HCT116 (cell line): ENCODE results near the gene TMEM184B. TPM values are rescaled to one million over a fixed set of nuclear protein-coding genes. Genes with fewer than 3 reads are reported as not detected.
A peak's percentile ranks its signal among the peaks of the same experiment; 100 is the strongest.

ENCODE experiments used
- ATAC-seq: fragments of 200-7000 bp; cut with Tn5 transposase; 2 replicates; pipeline ENCODE4 v1.9.1; 2020; ENCODE audit warnings: mild to moderate bottlenecking, moderate library complexity
- BruUV-seq: library from RNA; stranded (reverse); fragments of 400-500 nt; replicated peaks from 2 replicates; lab custom pipeline; 2021; lab: Mats Ljungman, UMichigan
- CTCF ChIA-PET: fragments of 300-600 bp; sonication (Branson Sonifier 250); formaldehyde crosslinking; loops from one replicate; lab custom pipeline; 2021; ENCODE audit warnings: antibody characterized with exemption; lab: Charles Lee
- POLR2A ChIA-PET: fragments of 300-600, 350-600 bp; sonication (Branson Sonifier 250); formaldehyde crosslinking; loops from one replicate; lab custom pipeline; 2021; ENCODE audit warnings: antibody characterized with exemption; lab: Charles Lee
- RAD21 ChIA-PET, 2 experiments: fragments of 300-600 bp; sonication (Branson Sonifier 250); formaldehyde crosslinking; loops; one replicate each; lab custom pipeline; 2023; ENCODE audit warnings: low total read pairs in 2 of 2; ENCODE audit not compliant: uncharacterized antibody in 2 of 2, unreplicated experiment in 2 of 2, low non-redundant PET in 1 of 2; lab: Charles Lee
- DNase-seq: peaks from one replicate; pipeline ENCODE4 v3.0.0-alpha.2; 2010; ENCODE audit warnings: low read depth, low spot score
- H2AFZ ChIP-seq: fragments of 200-600 bp; shearing (Covaris generic), sonication (generic); 2 replicates; pipeline ENCODE4 v1.6.1; 2017; ENCODE audit warnings: low read depth, mixed run types, mixed read lengths, antibody characterized with exemption, low read length; ENCODE audit not compliant: poor library complexity, severe bottlenecking
- H3K27ac ChIP-seq: 2 replicates; pipeline ENCODE4 v1.5.1; 2012; ENCODE audit warnings: low read depth, low read length
- H3K27me3 ChIP-seq: fragments of 200-600 bp; sonication (generic); 2 replicates; pipeline ENCODE4 v1.6.1; 2016; ENCODE audit warnings: mixed run types, low read length, mixed read lengths; ENCODE audit not compliant: insufficient read depth
- H3K36me3 ChIP-seq, 2 experiments: fragments of 200-500 bp in 1 of 2; fragments of 200-600 bp in 1 of 2; sonication (Bioruptor generic) in 1 of 2; sonication (generic) in 1 of 2; 2 replicates each; pipeline versions ENCODE4 v1.5.1 to v1.6.1; 2014 to 2016; ENCODE audit warnings: low read length in 2 of 2, inconsistent platforms in 1 of 2, mixed read lengths in 1 of 2, mixed run types in 1 of 2; ENCODE audit not compliant: insufficient read depth in 2 of 2, control insufficient read depth in 1 of 2
- H3K4me1 ChIP-seq, 2 experiments: fragments of 200-600 bp in 1 of 2; sonication (generic) in 1 of 2; 2 replicates each; pipeline versions ENCODE4 v1.5.1 to v1.6.1; 2012 to 2017; ENCODE audit warnings: low read length in 2 of 2, inconsistent platforms in 1 of 2, mild to moderate bottlenecking in 1 of 2, mixed read lengths in 1 of 2, mixed run types in 1 of 2, moderate library complexity in 1 of 2; ENCODE audit not compliant: insufficient read depth in 2 of 2, control insufficient read depth in 1 of 2
- H3K4me2 ChIP-seq: fragments of 200-600 bp; sonication (generic); 2 replicates; pipeline ENCODE4 v1.6.1; 2017; ENCODE audit warnings: mixed run types, low read length, mixed read lengths
- H3K4me3 ChIP-seq, 2 experiments: fragments of 200-600 bp in 1 of 2; sonication (generic) in 1 of 2; replicated peaks in 1 of 2; 2 replicates each; pipeline ENCODE4 v1.5.1; 2011 to 2016; ENCODE audit warnings: low read length in 2 of 2, control low read depth in 1 of 2, low read depth in 1 of 2, mild to moderate bottlenecking in 1 of 2, mixed read lengths in 1 of 2, mixed run types in 1 of 2
- H3K79me2 ChIP-seq: fragments of 200-600 bp; sonication (generic); 2 replicates; pipeline ENCODE4 v1.6.1; 2017; ENCODE audit warnings: mild to moderate bottlenecking, mixed run types, low read length, moderate library complexity, mixed read lengths; ENCODE audit not compliant: insufficient read depth
- H3K9ac ChIP-seq: fragments of 200-600 bp; sonication (generic); 2 replicates; pipeline ENCODE4 v1.6.1; 2016; ENCODE audit warnings: low read length, mixed read lengths
- H3K9me2 ChIP-seq: fragments of 200-600 bp; sonication (generic), shearing (Covaris generic); 2 replicates; pipeline ENCODE4 v1.6.1; 2017; ENCODE audit warnings: mixed run types, mild to moderate bottlenecking, moderate library complexity; ENCODE audit not compliant: insufficient read depth
- H3K9me3 ChIP-seq, 2 experiments: fragments of 200-500 bp in 1 of 2; fragments of 200-600 bp in 1 of 2; sonication (Bioruptor generic) in 1 of 2; sonication (generic) in 1 of 2; 2 replicates each; pipeline ENCODE4 v1.6.1; 2014 to 2017; ENCODE audit warnings: low read length in 2 of 2, mixed read lengths in 2 of 2, inconsistent platforms in 1 of 2, low read depth in 1 of 2, mild to moderate bottlenecking in 1 of 2, mixed run types in 1 of 2, moderate library complexity in 1 of 2; ENCODE audit not compliant: control insufficient read depth in 1 of 2, insufficient read depth in 1 of 2
- H4K20me1 ChIP-seq: fragments of 200-600 bp; sonication (generic), shearing (Covaris generic); 2 replicates; pipeline ENCODE4 v1.6.1; 2017; ENCODE audit warnings: mixed run types, mild to moderate bottlenecking, moderate library complexity; ENCODE audit not compliant: insufficient read depth
- ELF1 ChIP-seq: IDR thresholded peaks from 2 replicates; pipeline ENCODE4 v1.6.1; 2012; ENCODE audit warnings: low read depth, borderline replicate concordance
- EZH2phosphoT487 ChIP-seq: fragments of 200-600 bp; IDR thresholded peaks from 2 replicates; pipeline ENCODE4 v1.6.1; 2018; ENCODE audit warnings: antibody characterized with exemption, borderline replicate concordance
- MAX ChIP-seq: IDR thresholded peaks from 2 replicates; pipeline ENCODE4 v1.6.1; 2012
- POLR2AphosphoS5 ChIP-seq: IDR thresholded peaks from 2 replicates; pipeline ENCODE4 v1.6.1; 2011; ENCODE audit warnings: mild to moderate bottlenecking, low read depth, low read length, moderate library complexity
- intact Hi-C: fragments of 100-400 bp; cut with micrococcal nuclease; formaldehyde crosslinking; loops from 2 replicates; pipeline ENCODE4 v1.10.0; 2022
- total RNA-seq: library from RNA; stranded (reverse); gene quantifications from one replicate; pipeline ENCODE4 v1.2.1, GENCODE V29; 2021; ENCODE audit not compliant: unreplicated experiment
- TF ChIP-seq, protein P1 (sequence below), 3 experiments: fragments of 200-600 bp in 1 of 3; sonication (generic) in 1 of 3; IDR thresholded peaks in 2 of 3; conservative IDR thresholded peaks in 1 of 3; 2 replicates each; pipeline ENCODE4 v1.5.1; 2012 to 2017; ENCODE audit warnings: low read depth in 2 of 3, low read length in 2 of 3, antibody characterized with exemption in 1 of 3, borderline replicate concordance in 1 of 3, control low read depth in 1 of 3, mild to moderate bottlenecking in 1 of 3, mixed read lengths in 1 of 3, mixed run types in 1 of 3, moderate library complexity in 1 of 3; ENCODE audit not compliant: insufficient read depth in 1 of 3

TMEM184B gene
- total RNA-seq, 1 experiment from 2014 or later = 66.0 TPM

- peaks cover 44 to 55% of the 10 kb centered on the region in 2 experiments; a peak in 3 of 4 replicates for H3K36me3 ChIP-seq
- H3K4me1 ChIP-seq = peaks cover 0 to 14% of the 10 kb centered on the region in 2 experiments; a peak in 1 of 4 replicates
- no peak overlapping the region for H3K4me2 ChIP-seq
These were observed 31.7 kb upstream of the TMEM184B start for GRCh38 chr22:38304526-38304925.

More at GRCh38 chr22:38304526-38304925, 31.7 kb upstream of the TMEM184B start:
- RAD21 ChIA-PET = no interaction called here
- DNase-seq (no peak), ATAC-seq (no peak)
- no TSS peak for BruUV-seq
- Histone ChIP-seq H3K27ac (no peak overlapping the region), H3K79me2 (peaks cover 96% of the 10 kb centered on the region), H3K9me3 (no peaks in the 10 kb centered on the region), H3K9me2 (no peaks in the 10 kb centered on the region), H3K9ac (no peak overlapping the region), H3K27me3 (no peaks in the 10 kb centered on the region), H4K20me1 (peaks cover 13% of the 10 kb centered on the region; the same call in 1 of the 2 replicates), H3K4me3 (no peak overlapping the region), H2AFZ (no peak overlapping the region)
- intact Hi-C loops = no loop called here
- CTCF ChIA-PET = no interaction called here
- POLR2A ChIA-PET = interaction anchor here (0.6 kb wide), 1 partner anchor 128 kb away, joined by 3 read pairs; no protein-coding TSS in a partner anchor
- TF ChIP-seq POLR2AphosphoS5 (no peak), MAX (no peak), ELF1 (no peak), EZH2phosphoT487 (no peak)
- TF ChIP-seq, protein P1, sequence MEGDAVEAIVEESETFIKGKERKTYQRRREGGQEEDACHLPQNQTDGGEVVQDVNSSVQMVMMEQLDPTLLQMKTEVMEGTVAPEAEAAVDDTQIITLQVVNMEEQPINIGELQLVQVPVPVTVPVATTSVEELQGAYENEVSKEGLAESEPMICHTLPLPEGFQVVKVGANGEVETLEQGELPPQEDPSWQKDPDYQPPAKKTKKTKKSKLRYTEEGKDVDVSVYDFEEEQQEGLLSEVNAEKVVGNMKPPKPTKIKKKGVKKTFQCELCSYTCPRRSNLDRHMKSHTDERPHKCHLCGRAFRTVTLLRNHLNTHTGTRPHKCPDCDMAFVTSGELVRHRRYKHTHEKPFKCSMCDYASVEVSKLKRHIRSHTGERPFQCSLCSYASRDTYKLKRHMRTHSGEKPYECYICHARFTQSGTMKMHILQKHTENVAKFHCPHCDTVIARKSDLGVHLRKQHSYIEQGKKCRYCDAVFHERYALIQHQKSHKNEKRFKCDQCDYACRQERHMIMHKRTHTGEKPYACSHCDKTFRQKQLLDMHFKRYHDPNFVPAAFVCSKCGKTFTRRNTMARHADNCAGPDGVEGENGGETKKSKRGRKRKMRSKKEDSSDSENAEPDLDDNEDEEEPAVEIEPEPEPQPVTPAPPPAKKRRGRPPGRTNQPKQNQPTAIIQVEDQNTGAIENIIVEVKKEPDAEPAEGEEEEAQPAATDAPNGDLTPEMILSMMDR (IDR thresholded peaks at IDR 0.05 in 2 of 3, conservative IDR thresholded peaks at IDR 0.05 in 1 of 3; ENCODE audit: borderline replicate concordance in 1 of 3, insufficient read depth in 1 of 3, low read depth in 2 of 3, low read length in 2 of 3) = 0 out of 6 replicates have a peak, but pooled peaks of 1 of the 3 experiments have one; percentile 8
